H1 (cell line): ENCODE results near the gene TRIM75. TPM values are rescaled to one million over a fixed set of nuclear protein-coding genes. Genes with fewer than 3 reads are reported as not detected.

Experiments used
- CTCF ChIA-PET: fragments of 300-600 bp; sonication (Branson Sonifier 250); formaldehyde crosslinking; loops from one replicate; lab custom pipeline; 2021; ENCODE audit not compliant: partially characterized antibody; lab: Charles Lee
- POLR2A ChIA-PET: fragments of 300-600 bp; sonication (Branson Sonifier 250); formaldehyde crosslinking; loops from one replicate; lab custom pipeline; 2021; ENCODE audit warnings: inconsistent platforms; ENCODE audit not compliant: partially characterized antibody; lab: Charles Lee
- DNase-seq, 2 experiments: peaks; one replicate each; pipeline versions ENCODE4 v3.0.0 to v3.0.0-alpha.2; 2010 to 2022; ENCODE audit warnings: low spot score in 2 of 2, low read depth in 1 of 2, mixed read lengths in 1 of 2
- FAIRE-seq: peaks from 2 replicates; lab custom pipeline; 2011; peaks lifted over from hg19 to GRCh38; lab: Jason Lieb, UNC
- H2AFZ ChIP-seq: 2 replicates; pipeline ENCODE4 v1.8.1; 2012; ENCODE audit warnings: low read length, inconsistent platforms
- H2AK5ac ChIP-seq: 2 replicates; pipeline ENCODE4 v1.6.1; 2013; ENCODE audit warnings: low read depth, low read length
- H2BK120ac ChIP-seq: replicated peaks from 2 replicates; pipeline ENCODE3; 2013; ENCODE audit warnings: low read depth, low read length, inconsistent platforms
- H2BK12ac ChIP-seq: 2 replicates; pipeline ENCODE4 v1.6.1; 2013; ENCODE audit warnings: low read depth, low read length
- H2BK15ac ChIP-seq: 2 replicates; pipeline ENCODE4 v1.6.1; 2013; ENCODE audit warnings: low read length
- H2BK20ac ChIP-seq: 2 replicates; pipeline ENCODE4 v1.6.1; 2013; ENCODE audit warnings: low read length
- H2BK5ac ChIP-seq: 2 replicates; pipeline ENCODE4 v1.6.1; 2013; ENCODE audit warnings: low read depth, low read length
- H3K14ac ChIP-seq: 2 replicates; pipeline ENCODE4 v1.6.1; 2013; ENCODE audit warnings: inconsistent platforms; ENCODE audit not compliant: insufficient read length
- H3K18ac ChIP-seq: 2 replicates; pipeline ENCODE4 v1.6.1; 2013; ENCODE audit warnings: low read length; ENCODE audit errors: extremely low read depth
- H3K23ac ChIP-seq: 2 replicates; pipeline ENCODE4 v1.6.1; 2013; ENCODE audit warnings: inconsistent platforms; ENCODE audit not compliant: insufficient read length
- H3K23me2 ChIP-seq: 2 replicates; pipeline ENCODE4 v1.6.1; 2013; ENCODE audit warnings: low read depth, low read length
- H3K27ac ChIP-seq: 2 replicates; pipeline ENCODE4 v1.6.1; 2011; ENCODE audit warnings: low read depth, low read length, inconsistent platforms
- H3K27me3 ChIP-seq, 4 experiments: replicated peaks in 1 of 4; 1 replicate in 1 of 4; 2 replicates in 3 of 4; pipeline versions ENCODE4 v1.6.1 to v1.8.1; 2011 to 2013; ENCODE audit warnings: low read length in 3 of 4, mild to moderate bottlenecking in 3 of 4, inconsistent platforms in 2 of 4, mixed read lengths in 2 of 4, moderate library complexity in 1 of 4; ENCODE audit not compliant: control insufficient read depth in 3 of 4, insufficient read depth in 3 of 4; ENCODE audit errors: extremely low read depth in 1 of 4
- H3K36me3 ChIP-seq, 4 experiments: 2 replicates each; pipeline versions ENCODE4 v1.6.1 to v1.8.1; 2011 to 2013; ENCODE audit warnings: mild to moderate bottlenecking in 4 of 4, low read length in 3 of 4, moderate library complexity in 2 of 4, control low read depth in 1 of 4, inconsistent platforms in 1 of 4; ENCODE audit not compliant: insufficient read depth in 4 of 4, control insufficient read depth in 2 of 4
- H3K4ac ChIP-seq: replicated peaks from 2 replicates; pipeline ENCODE3; 2013; ENCODE audit warnings: low read length, low read depth, mixed read lengths, inconsistent platforms; ENCODE audit not compliant: insufficient read length
- H3K4me1 ChIP-seq, 4 experiments: replicated peaks in 1 of 4; 1 replicate in 1 of 4; 2 replicates in 3 of 4; pipeline versions ENCODE4 v1.6.1 to v1.8.1; 2011 to 2013; ENCODE audit warnings: low read length in 3 of 4, inconsistent platforms in 2 of 4, mixed read lengths in 1 of 4; ENCODE audit not compliant: insufficient read depth in 4 of 4, control insufficient read depth in 3 of 4
- H3K4me2 ChIP-seq, 2 experiments: 2 replicates each; pipeline versions ENCODE4 v1.6.1 to v1.8.1; 2011 to 2013; ENCODE audit warnings: low read depth in 2 of 2, low read length in 2 of 2, control low read depth in 1 of 2, inconsistent platforms in 1 of 2, mild to moderate bottlenecking in 1 of 2; ENCODE audit not compliant: insufficient read depth in 1 of 2
- H3K4me3 ChIP-seq, 4 experiments: fragments of 200-600, 300-600 bp in 1 of 4; sonication (generic), shearing (Covaris generic), sonication (Bioruptor Twin) in 1 of 4; 2 replicates each; pipeline versions ENCODE4 v1.5.1 to v1.8.1; 2011 to 2016; ENCODE audit warnings: low read length in 4 of 4, low read depth in 3 of 4, control low read depth in 2 of 4, inconsistent platforms in 2 of 4, mild to moderate bottlenecking in 2 of 4, mixed read lengths in 1 of 4, moderate library complexity in 1 of 4; ENCODE audit not compliant: insufficient read depth in 2 of 4; ENCODE audit errors: extremely low read depth in 1 of 4
- H3K56ac ChIP-seq: replicated peaks from 2 replicates; pipeline ENCODE3; 2013; ENCODE audit warnings: low read depth, mild to moderate bottlenecking, mixed read lengths, low read length, inconsistent platforms; ENCODE audit not compliant: insufficient read length
- H3K79me1 ChIP-seq: 2 replicates; pipeline ENCODE4 v1.6.1; 2013; ENCODE audit warnings: low read depth, low read length, control low read depth
- H3K79me2 ChIP-seq, 2 experiments: 2 replicates each; pipeline versions ENCODE4 v1.6.1 to v1.8.1; 2012 to 2013; ENCODE audit warnings: low read length in 2 of 2, mild to moderate bottlenecking in 2 of 2, inconsistent platforms in 1 of 2; ENCODE audit not compliant: insufficient read depth in 2 of 2, control insufficient read depth in 1 of 2
- H3K9ac ChIP-seq, 4 experiments: replicated peaks in 1 of 4; 1 replicate in 1 of 4; 2 replicates in 3 of 4; pipeline versions ENCODE4 v1.6.1 to v1.8.1; 2011 to 2013; ENCODE audit warnings: low read depth in 3 of 4, low read length in 3 of 4, control low read depth in 2 of 4, mild to moderate bottlenecking in 2 of 4, moderate library complexity in 2 of 4, inconsistent platforms in 1 of 4; ENCODE audit errors: extremely low read depth in 1 of 4
- H3K9me3 ChIP-seq, 2 experiments: 2 replicates each; pipeline versions ENCODE4 v1.6.1 to v1.8.1; 2012 to 2013; ENCODE audit warnings: mild to moderate bottlenecking in 2 of 2, moderate library complexity in 2 of 2, control low read depth in 1 of 2, inconsistent platforms in 1 of 2, low read depth in 1 of 2, low read length in 1 of 2, mixed read lengths in 1 of 2; ENCODE audit not compliant: insufficient read depth in 2 of 2
- H4K20me1 ChIP-seq, 2 experiments: replicated peaks in 1 of 2; 2 replicates each; pipeline versions ENCODE3 to v1.8.1; 2011 to 2013; ENCODE audit warnings: inconsistent platforms in 2 of 2, low read length in 2 of 2, mild to moderate bottlenecking in 1 of 2; ENCODE audit not compliant: insufficient read depth in 2 of 2, control insufficient read depth in 1 of 2
- H4K5ac ChIP-seq: 2 replicates; pipeline ENCODE4 v1.6.1; 2013; ENCODE audit warnings: low read length, low read depth, mixed read lengths, inconsistent platforms; ENCODE audit not compliant: insufficient read length
- H4K8ac ChIP-seq: 2 replicates; pipeline ENCODE4 v1.8.0; 2013; ENCODE audit warnings: mild to moderate bottlenecking, moderate library complexity, low read length, inconsistent platforms; ENCODE audit not compliant: insufficient read depth; ENCODE audit errors: extremely low read depth
- H4K91ac ChIP-seq: replicated peaks from 2 replicates; pipeline ENCODE3; 2013; ENCODE audit warnings: low read length, mixed read lengths, inconsistent platforms; ENCODE audit not compliant: insufficient read length
- BCL11A ChIP-seq, 2 experiments: IDR thresholded peaks; one replicate each; pipeline ENCODE4 v1.6.1; 2011; ENCODE audit warnings: low read depth in 2 of 2, low read length in 2 of 2, mild to moderate bottlenecking in 2 of 2
- EGR1 ChIP-seq: IDR thresholded peaks from 2 replicates; pipeline ENCODE4 v1.6.1; 2011; ENCODE audit warnings: low read depth, low read length, borderline replicate concordance
- NRF1 ChIP-seq: IDR thresholded peaks from 2 replicates; pipeline ENCODE4 v1.6.1; 2011; ENCODE audit warnings: mild to moderate bottlenecking, low read depth, low read length, improper control_type of control experiment
- PHF8 ChIP-seq: fragments of 200-600 bp; sonication (generic); conservative IDR thresholded peaks from 2 replicates; pipeline ENCODE4 v1.7.1; 2012; ENCODE audit warnings: low read depth, mild to moderate bottlenecking, inconsistent platforms, low read length, moderate library complexity
- SIRT6 ChIP-seq: IDR thresholded peaks from one replicate; pipeline ENCODE4 v1.7.1; 2012; ENCODE audit warnings: low read length, inconsistent platforms
- SIX5 ChIP-seq: IDR thresholded peaks from 2 replicates; pipeline ENCODE4 v1.6.1; 2011; ENCODE audit warnings: mild to moderate bottlenecking, low read depth, low read length
- USF2 ChIP-seq: IDR thresholded peaks from 2 replicates; pipeline ENCODE4 v1.6.1; 2011; ENCODE audit warnings: low read length, improper control_type of control experiment
- polyA plus RNA-seq, 7 experiments: library from polyadenylated mRNA; depleted of rRNA in 3 of 7; stranded (reverse) in 5 of 7; unstranded in 2 of 7; fragments of >200 nt in 5 of 7; fragments of 200-250 nt in 2 of 7; gene quantifications; 1 replicate in 5 of 7; 2 replicates in 1 of 7; 4 replicates in 1 of 7; pipeline versions ENCODE4 v1.2.1 to v1.2.3, GENCODE V29; 2011 to 2013; ENCODE audit warnings: missing spikeins in 2 of 7, mixed read lengths in 2 of 7
- total RNA-seq: library from RNA; stranded (reverse); fragmentation: NEBNext Ultra II Directional; extraction: Animal tissue kit (Norgen Biotek cat#: 25700); gene quantifications from 2 replicates; pipeline ENCODE4 v1.2.1, GENCODE V29; 2021

The TRIM75 gene
- total and polyA plus RNA-seq, 2 of the 8 experiments (the other 6 are each of a cell fraction or from before 2014, with no cell fraction given), result not detected

GRCh38 chr4:165013691-165014090 is 40.0 kb upstream of the TRIM75 start:
- no peak overlapping the region for H2BK5ac ChIP-seq
- no peak overlapping the region for H2BK12ac ChIP-seq
- no peak overlapping the region for H3K14ac ChIP-seq
- H3K18ac ChIP-seq, result no peak overlapping the region
- no peak for FAIRE-seq
- H3K23me2 ChIP-seq, result no peaks in the 10 kb centered on the region
- H3K27ac ChIP-seq, result no peak overlapping the region
- no peaks in the 10 kb centered on the region for H3K27me3 ChIP-seq
- H3K9me3 ChIP-seq, result no peaks in the 10 kb centered on the region; a peak in 1 of 4 replicates
- no peak overlapping the region for H4K8ac ChIP-seq
- H3K4me3 ChIP-seq, result no peak overlapping the region
- H4K20me1 ChIP-seq, result no peaks in the 10 kb centered on the region
- H3K4me1 ChIP-seq, result no peaks in the 10 kb centered on the region
- ChIA-PET POLR2A (no interaction called here), CTCF (interaction anchor here (1.5 kb wide), 1 partner anchor 245 kb away, joined by 4 read pairs; no protein-coding TSS in a partner anchor)
- H3K9ac ChIP-seq, result no peak overlapping the region
- no peak overlapping the region for H4K5ac ChIP-seq
- no peak for DNase-seq
- no peak overlapping the region for H2AK5ac ChIP-seq
- H2BK120ac ChIP-seq, result no peak overlapping the region
- H2BK15ac ChIP-seq, result no peak overlapping the region
- no peaks in the 10 kb centered on the region for H3K36me3 ChIP-seq
- H3K56ac ChIP-seq, result no peak overlapping the region
- H3K79me1 ChIP-seq, result no peaks in the 10 kb centered on the region
- no peak overlapping the region for H2BK20ac ChIP-seq
- no peaks in the 10 kb centered on the region for H3K79me2 ChIP-seq
- H4K91ac ChIP-seq, result no peak overlapping the region
- H3K4ac ChIP-seq, result no peak overlapping the region
- no peak overlapping the region for H3K23ac ChIP-seq
- no peak overlapping the region for H2AFZ ChIP-seq
- TF ChIP-seq NRF1 (no peak), SIRT6 (no peak), EGR1 (no peak), PHF8 (no peak), SIX5 (no peak), BCL11A (IDR thresholded peaks at IDR 0.05; ENCODE audit: low read depth in 2 of 2, low read length in 2 of 2) (no peak), USF2 (no peak)
- H3K4me2 ChIP-seq, result no peak overlapping the region
